ENCODE measurements around the gene FARP1. TPM values are rescaled to one million over a fixed set of nuclear protein-coding genes. Genes with fewer than 3 reads are reported as not detected.

The FARP1 gene
- total and polyA plus RNA-seq, 7 donors: 6.9 to 96.4 (median 32.9) TPM

DNA sequence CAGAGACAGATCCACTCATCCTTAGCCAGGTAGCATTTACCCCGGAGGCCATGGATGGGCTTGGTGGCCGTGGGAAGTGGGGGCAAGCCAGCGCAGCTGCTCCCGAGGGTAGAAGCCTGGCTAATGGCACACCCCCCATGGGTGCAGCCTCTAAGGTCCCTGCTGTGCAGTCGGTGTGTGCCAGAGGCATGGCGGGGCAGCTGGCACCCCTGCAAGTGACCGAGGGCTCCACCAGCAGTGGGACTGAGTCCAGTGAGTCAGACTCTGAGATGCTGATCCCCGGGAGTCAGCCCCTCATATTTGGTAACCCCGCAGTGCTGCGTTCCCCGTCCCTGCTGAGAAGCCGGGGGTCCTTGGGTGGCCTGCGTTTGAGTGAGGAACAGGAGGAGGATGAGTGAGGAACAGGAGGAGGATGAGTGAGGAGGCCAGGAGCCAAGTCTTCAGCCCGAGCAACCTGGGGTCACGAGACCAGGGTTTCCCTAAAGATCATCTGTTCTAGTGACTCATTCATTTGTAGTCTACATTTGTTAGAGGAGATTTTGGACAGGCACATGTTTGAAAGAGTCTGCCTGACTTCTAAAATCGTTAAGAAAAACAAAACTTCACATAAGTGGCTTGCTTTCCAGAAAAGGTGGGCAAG is 253.3 kb downstream of the FARP1 start:
- Histone ChIP-seq H3K27me3 (no peaks in the 10 kb centered on the region), H3K9me3 (no peaks in the 10 kb centered on the region), H3K27ac (no peak overlapping the region), H3K36me3 (peaks cover 0 to 33% (median 15%) of the 10 kb centered on the region in 4 donors), H3K4me3 (no peak overlapping the region), H3K4me1 (peaks cover 0 to 11% (median 4%) of the 10 kb centered on the region in 4 donors)
- intact Hi-C loops (cut with DNase I): loop anchor here (2.0 to 10.0 kb wide), 2 partner anchors 253 to 361 kb away; partner anchors contain the start of gene FARP1
- TF ChIP-seq EP300 (IDR thresholded peaks at IDR 0.05) (no peak), CTCF (IDR thresholded peaks at IDR 0.05) (no peak), POLR2AphosphoS5 (IDR thresholded peaks at IDR 0.05) (no peak), POLR2A (IDR thresholded peaks at IDR 0.05) (no peak)
- no peak for DNase-seq
- 89 to 90% methylated on average over 16 of the region's 16 CpGs for WGBS, 2 donors

- Histone ChIP-seq H3K27ac (no peak overlapping the region), H3K4me1 (peaks cover 0 to 11% (median 4%) of the 10 kb centered on the region in 4 donors), H3K27me3 (no peaks in the 10 kb centered on the region), H3K9me3 (no peaks in the 10 kb centered on the region), H3K36me3 (peaks cover 0 to 32% (median 15%) of the 10 kb centered on the region in 4 donors), H3K4me3 (no peak overlapping the region)
- no peak for DNase-seq
- intact Hi-C loops (cut with DNase I): loop anchor here (2.0 to 10.0 kb wide), 2 partner anchors 254 to 362 kb away; partner anchors contain the start of gene FARP1
- TF ChIP-seq CTCF (IDR thresholded peaks at IDR 0.05) (peak in 3 of 4 experiments; percentile 11 to 43 (median 34)), POLR2A (IDR thresholded peaks at IDR 0.05) (no peak)
- 93 to 97% methylated on average over 1 of the region's 1 CpG for WGBS, 2 donors
These were observed 254.3 kb downstream of the FARP1 start for GRCh38 chr13:98397221-98397620.

GRCh38 chr13:98397861-98398260 is 255.0 kb downstream of the FARP1 start:
- WGBS, 2 donors: 84 to 87% methylated on average over 7 of the region's 7 CpGs
- Histone ChIP-seq H3K9me3 (no peaks in the 10 kb centered on the region), H3K4me3 (no peak overlapping the region), H3K36me3 (peaks cover 0 to 31% (median 15%) of the 10 kb centered on the region in 4 donors), H3K27me3 (no peaks in the 10 kb centered on the region), H3K27ac (no peak overlapping the region), H3K4me1 (peaks cover 0 to 11% (median 4%) of the 10 kb centered on the region in 4 donors)
- intact Hi-C loops (cut with DNase I): loop anchor here (2.0 to 10.0 kb wide), 2 partner anchors 255 to 363 kb away; partner anchors contain the start of gene FARP1
- TF ChIP-seq EP300 (IDR thresholded peaks at IDR 0.05) (no peak), POLR2AphosphoS5 (IDR thresholded peaks at IDR 0.05) (no peak), CTCF (IDR thresholded peaks at IDR 0.05) (no peak), POLR2A (IDR thresholded peaks at IDR 0.05) (no peak)
- DNase-seq: no peak

GRCh38 chr13:98398581-98398980 is 255.7 kb downstream of the FARP1 start:
- Histone ChIP-seq H3K4me3 (no peak overlapping the region), H3K4me1 (peaks cover 0 to 11% (median 4%) of the 10 kb centered on the region in 4 donors), H3K27me3 (no peaks in the 10 kb centered on the region), H3K27ac (no peak overlapping the region), H3K36me3 (peaks cover 0 to 25% (median 12%) of the 10 kb centered on the region in 4 donors), H3K9me3 (no peaks in the 10 kb centered on the region)
- WGBS, 2 donors: 83 to 86% methylated on average over 5 of the region's 5 CpGs
- TF ChIP-seq EP300 (IDR thresholded peaks at IDR 0.05) (no peak), CTCF (IDR thresholded peaks at IDR 0.05) (no peak), POLR2A (IDR thresholded peaks at IDR 0.05) (no peak), POLR2AphosphoS5 (IDR thresholded peaks at IDR 0.05) (no peak)
- intact Hi-C loops (cut with DNase I): loop anchor here (10.0 kb wide), 1 partner anchor 364 kb away; no protein-coding TSS in a partner anchor
- DNase-seq: no peak

Data from sigmoid colon (tissue), 7 donors.